NCI-H526 treated with DMSO at 0.1 percent for 48 hours (cell line): ENCODE data around the gene CYP2C9.

Source experiments
- DNase-seq: peaks from one replicate; lab custom pipeline; 2025; lab: John Stamatoyannopoulos, UW

CYP2C9 gene

GRCh38 chr10:95039281-95039680 is 100.8 kb downstream of the CYP2C9 start:
- no peak for DNase-seq
